PC-3 (cell line): ENCODE results near the gene MYO1C. TPM values are rescaled to one million over a fixed set of nuclear protein-coding genes. Genes with fewer than 3 reads are reported as not detected.
A peak's percentile ranks its signal among the peaks of the same experiment; 100 is the strongest.

Source experiments
- ATAC-seq: fragments of 200-7000 bp; cut with Tn5 transposase; 2 replicates; pipeline ENCODE4 v1.9.1; 2020; ENCODE audit warnings: mild to moderate bottlenecking, moderate library complexity
- BruUV-seq: library from RNA; stranded (reverse); fragments of 400-500 nt; replicated peaks from 2 replicates; lab custom pipeline; 2021; lab: Mats Ljungman, UMichigan
- CTCF ChIA-PET: fragments of 300-600 bp; sonication (Branson Sonifier 250); formaldehyde crosslinking; loops from one replicate; lab custom pipeline; 2022; ENCODE audit warnings: antibody characterized with exemption; lab: Charles Lee
- POLR2A ChIA-PET: fragments of 300-600 bp; sonication (Branson Sonifier 250); formaldehyde crosslinking; loops from one replicate; lab custom pipeline; 2022; ENCODE audit warnings: antibody characterized with exemption; ENCODE audit not compliant: unreplicated experiment; lab: Charles Lee
- DNase-seq: peaks from one replicate; pipeline ENCODE4 v3.0.0-alpha.2; 2015
- H2AFZ ChIP-seq: fragments of 300-600 bp; sonication (generic); 2 replicates; pipeline ENCODE4 v1.6.0; 2016; ENCODE audit warnings: antibody characterized with exemption, low read length
- H3F3A ChIP-seq: fragments of 300-600 bp; sonication (generic); one replicate; pipeline ENCODE4 v1.6.0; 2017; ENCODE audit warnings: antibody characterized with exemption, low read length, control low read depth, mild to moderate bottlenecking; ENCODE audit not compliant: unreplicated experiment
- H3K27ac ChIP-seq: fragments of 300-600 bp; sonication (generic); 2 replicates; pipeline ENCODE4 v1.5.1; 2016; ENCODE audit warnings: mild to moderate bottlenecking, low read length
- H3K27me3 ChIP-seq: fragments of 300-600 bp; sonication (generic); 2 replicates; pipeline ENCODE4 v1.6.1; 2016; ENCODE audit warnings: low read length, mixed read lengths
- H3K36me3 ChIP-seq: fragments of 300-600 bp; sonication (generic); 2 replicates; pipeline ENCODE4 v1.6.1; 2016; ENCODE audit warnings: low read depth, mixed run types, low read length, mixed read lengths
- H3K4me1 ChIP-seq: fragments of 300-600 bp; sonication (generic); 2 replicates; pipeline ENCODE4 v1.5.1; 2016; ENCODE audit warnings: low read length; ENCODE audit not compliant: insufficient read depth
- H3K4me2 ChIP-seq: fragments of 300-600 bp; sonication (generic); 2 replicates; pipeline ENCODE4 v1.6.0; 2016; ENCODE audit warnings: low read length
- H3K4me3 ChIP-seq: fragments of 300-600 bp; sonication (generic); 2 replicates; pipeline ENCODE4 v1.5.1; 2016; ENCODE audit warnings: mild to moderate bottlenecking, low read length, mixed read lengths
- H3K79me2 ChIP-seq: fragments of 300-600 bp; sonication (generic); 2 replicates; pipeline ENCODE4 v1.6.1; 2017; ENCODE audit warnings: low read length, mixed read lengths
- H3K9ac ChIP-seq: fragments of 300-600 bp; sonication (generic); 2 replicates; pipeline ENCODE4 v1.6.0; 2016; ENCODE audit warnings: mild to moderate bottlenecking, low read length
- H3K9me2 ChIP-seq: fragments of 300-600 bp; sonication (generic); replicated peaks from 2 replicates; pipeline ENCODE4 v1.6.1; 2016; ENCODE audit warnings: mixed run types, low read length, mixed read lengths
- H3K9me3 ChIP-seq: fragments of 300-600 bp; sonication (generic); 2 replicates; pipeline ENCODE4 v1.6.1; 2016; ENCODE audit warnings: low read length, mixed read lengths
- H4K20me1 ChIP-seq: fragments of 300-600 bp; sonication (generic); 2 replicates; pipeline ENCODE4 v1.6.1; 2016; ENCODE audit warnings: low read length, mixed read lengths
- EZH2 ChIP-seq: fragments of 300-600 bp; sonication (generic); IDR thresholded peaks from one replicate; pipeline ENCODE4 v1.6.1; 2017; ENCODE audit warnings: antibody characterized with exemption, mild to moderate bottlenecking, low read length; ENCODE audit not compliant: unreplicated experiment
- EZH2phosphoT487 ChIP-seq: fragments of 300-600 bp; sonication (generic); IDR thresholded peaks from 2 replicates; pipeline ENCODE4 v1.6.1; 2018; ENCODE audit warnings: mild to moderate bottlenecking, antibody characterized with exemption, low read length, borderline replicate concordance
- intact Hi-C: fragments of 100-400 bp; cut with micrococcal nuclease; formaldehyde crosslinking; loops from 2 replicates; pipeline ENCODE4 v1.9.0; 2023
- total RNA-seq: library from RNA; depleted of rRNA; stranded (reverse); fragments of >200 nt; gene quantifications from 2 replicates; pipeline ENCODE4 v1.2.3, GENCODE V29; 2014
- TF ChIP-seq, protein P1 (sequence below): fragments of 300-600 bp; sonication (generic); conservative IDR thresholded peaks from 2 replicates; pipeline ENCODE4 v1.5.1; 2017; ENCODE audit warnings: antibody characterized with exemption, low read depth, mild to moderate bottlenecking, low read length

The MYO1C gene
- total RNA-seq, 1 experiment from 2014 or later: 76.4 TPM

- peak; percentile 21 for ATAC-seq
- Histone ChIP-seq H3K4me2 (peak overlapping the region; percentile 60), H3K27me3 (no peaks in the 10 kb centered on the region), H3K4me3 (peak overlapping the region; percentile 63), H3K36me3 (no peaks in the 10 kb centered on the region), H3K9ac (peak overlapping the region; percentile 33), H2AFZ (peak overlapping the region; percentile 50; the same call in 1 of the 2 replicates), H3K4me1 (peaks cover 20% of the 10 kb centered on the region; the same call in 1 of the 2 replicates), H3K9me3 (no peaks in the 10 kb centered on the region), H3F3A (no peaks in the 10 kb centered on the region), H4K20me1 (no peaks in the 10 kb centered on the region), H3K79me2 (peaks cover 40% of the 10 kb centered on the region), H3K27ac (peak overlapping the region; percentile 49), H3K9me2 (no peaks in the 10 kb centered on the region)
- peak; percentile 80 for DNase-seq
- CTCF ChIA-PET: interaction anchor here (0.9 kb wide), 1 partner anchor 123 kb away, joined by 5 read pairs; no protein-coding TSS in a partner anchor
- BruUV-seq: TSS peak; percentile 36
- intact Hi-C loops: no loop called here
- POLR2A ChIA-PET: interaction anchor here (0.6 kb wide), 1 partner anchor 11 kb away, joined by 11 read pairs; no protein-coding TSS in a partner anchor
- TF ChIP-seq EZH2: no peak
- TF ChIP-seq, protein P1, sequence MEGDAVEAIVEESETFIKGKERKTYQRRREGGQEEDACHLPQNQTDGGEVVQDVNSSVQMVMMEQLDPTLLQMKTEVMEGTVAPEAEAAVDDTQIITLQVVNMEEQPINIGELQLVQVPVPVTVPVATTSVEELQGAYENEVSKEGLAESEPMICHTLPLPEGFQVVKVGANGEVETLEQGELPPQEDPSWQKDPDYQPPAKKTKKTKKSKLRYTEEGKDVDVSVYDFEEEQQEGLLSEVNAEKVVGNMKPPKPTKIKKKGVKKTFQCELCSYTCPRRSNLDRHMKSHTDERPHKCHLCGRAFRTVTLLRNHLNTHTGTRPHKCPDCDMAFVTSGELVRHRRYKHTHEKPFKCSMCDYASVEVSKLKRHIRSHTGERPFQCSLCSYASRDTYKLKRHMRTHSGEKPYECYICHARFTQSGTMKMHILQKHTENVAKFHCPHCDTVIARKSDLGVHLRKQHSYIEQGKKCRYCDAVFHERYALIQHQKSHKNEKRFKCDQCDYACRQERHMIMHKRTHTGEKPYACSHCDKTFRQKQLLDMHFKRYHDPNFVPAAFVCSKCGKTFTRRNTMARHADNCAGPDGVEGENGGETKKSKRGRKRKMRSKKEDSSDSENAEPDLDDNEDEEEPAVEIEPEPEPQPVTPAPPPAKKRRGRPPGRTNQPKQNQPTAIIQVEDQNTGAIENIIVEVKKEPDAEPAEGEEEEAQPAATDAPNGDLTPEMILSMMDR: no peak
- no peak for TF ChIP-seq EZH2phosphoT487
Measured at GRCh38 chr17:1487939-1488825, 4.3 kb downstream of the MYO1C start.

GRCh38 chr17:1486802-1487695 is 5.4 kb downstream of the MYO1C start:
- intact Hi-C loops: no loop called here
- ATAC-seq: no peak
- Histone ChIP-seq H3K9me2 (no peaks in the 10 kb centered on the region), H4K20me1 (no peaks in the 10 kb centered on the region), H3K9me3 (no peaks in the 10 kb centered on the region), H3K36me3 (no peaks in the 10 kb centered on the region; the same call in 1 of the 2 replicates), H3K4me1 (peaks cover 16% of the 10 kb centered on the region; the same call in 1 of the 2 replicates), H3K27ac (no peak overlapping the region), H2AFZ (no peak overlapping the region), H3K4me3 (no peak overlapping the region), H3K9ac (no peak overlapping the region), H3K27me3 (no peaks in the 10 kb centered on the region), H3K79me2 (peaks cover 35% of the 10 kb centered on the region), H3K4me2 (no peak overlapping the region), H3F3A (no peaks in the 10 kb centered on the region)
- BruUV-seq: no TSS peak
- POLR2A ChIA-PET: no interaction called here
- CTCF ChIA-PET: interaction anchor here (0.9 kb wide), 1 partner anchor 122 kb away, joined by 5 read pairs; no protein-coding TSS in a partner anchor
- DNase-seq: no peak
- TF ChIP-seq EZH2phosphoT487 (no peak), EZH2 (no peak)
- TF ChIP-seq, protein P1: no peak
